Activated CD8-positive, alpha-beta memory T cell treated with anti-CD3 and anti-CD28 coated beads for 48 hours (primary cell): Measurements from ENCODE around the gene CD48.

Source experiments
- DNase-seq, 3 experiments: peaks; one replicate each; pipeline ENCODE4 v3.0.0-alpha.2; 2020; ENCODE audit warnings: low read depth in 2 of 3, low spot score in 2 of 3

CD48 gene

GRCh38 chr1:160711602-160712311 lies at the start of gene CD48:
Gene CD48, minus strand, starts transcription at chr1:160711822. Its CDS starts 59 bp downstream, at chr1:160711763.
- no peak for DNase-seq

GRCh38 chr1:160761046-160761445 lies 49.4 kb upstream of the CD48 start:
- DNase-seq: no peak

DNA sequence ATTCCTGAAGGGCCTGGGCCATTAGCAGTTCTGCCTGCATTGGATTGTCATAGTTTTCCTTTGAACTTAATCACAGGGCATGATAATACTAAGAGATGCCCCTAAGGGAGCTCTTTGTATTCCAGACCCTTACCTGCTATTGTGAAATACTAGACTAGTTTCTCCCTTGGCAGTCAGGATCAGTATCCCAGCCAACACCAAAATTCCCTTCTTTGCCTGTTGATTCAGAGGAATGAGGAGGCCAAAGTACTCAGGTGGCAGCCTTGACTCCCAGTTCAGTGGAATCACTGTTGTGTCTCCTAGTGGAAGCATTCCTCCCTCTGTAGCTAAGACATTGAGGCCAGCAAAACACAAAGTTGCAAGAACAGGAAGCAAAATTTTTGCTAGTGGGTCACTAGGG lies 48.1 kb upstream of the CD48 start:
- no peak for DNase-seq

DNA sequence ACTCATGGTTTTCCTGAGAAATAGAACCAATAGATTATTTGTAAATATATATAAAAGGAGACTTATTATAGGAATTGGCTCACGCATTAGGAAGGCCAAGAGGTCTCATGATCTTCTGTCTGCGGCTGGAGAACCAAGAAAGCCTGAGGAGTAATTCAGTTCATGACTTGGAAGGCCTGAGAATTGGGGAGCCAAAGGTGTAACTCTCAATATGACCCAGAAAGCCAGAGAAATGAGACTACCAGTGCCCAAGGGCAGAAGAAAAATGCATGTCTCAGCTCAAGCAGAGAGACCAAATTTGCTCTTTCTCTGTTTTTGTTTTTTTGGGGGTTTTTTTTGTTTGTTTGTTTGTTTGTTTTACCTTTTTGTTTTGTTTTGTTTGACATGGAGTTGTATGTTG lies 46.9 kb upstream of the CD48 start:
- no peak for DNase-seq

DNA sequence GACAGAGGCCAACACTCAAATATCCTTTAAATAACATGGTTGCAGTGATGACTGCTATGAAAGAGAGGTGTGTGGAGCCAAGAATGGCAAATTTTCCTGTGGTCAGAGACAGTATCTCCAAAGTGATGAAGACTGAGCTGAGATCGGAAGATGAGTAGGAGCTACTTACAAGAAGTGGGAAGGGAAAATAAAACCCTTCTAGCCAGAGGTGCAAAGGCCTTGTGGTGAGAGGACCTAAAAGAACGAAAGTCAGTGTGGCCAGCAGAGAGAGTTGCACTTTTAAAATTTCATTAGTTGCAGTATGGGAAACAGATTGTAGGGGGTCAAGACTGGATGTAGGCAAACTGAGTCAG lies 45.2 kb upstream of the CD48 start:
- no peak for DNase-seq

GRCh38 chr1:160755911-160756848 lies 44.6 kb upstream of the CD48 start:
- no peak for DNase-seq

- no peak for DNase-seq
Observed at GRCh38 chr1:160755461-160755860, 43.8 kb upstream of the CD48 start.

DNA sequence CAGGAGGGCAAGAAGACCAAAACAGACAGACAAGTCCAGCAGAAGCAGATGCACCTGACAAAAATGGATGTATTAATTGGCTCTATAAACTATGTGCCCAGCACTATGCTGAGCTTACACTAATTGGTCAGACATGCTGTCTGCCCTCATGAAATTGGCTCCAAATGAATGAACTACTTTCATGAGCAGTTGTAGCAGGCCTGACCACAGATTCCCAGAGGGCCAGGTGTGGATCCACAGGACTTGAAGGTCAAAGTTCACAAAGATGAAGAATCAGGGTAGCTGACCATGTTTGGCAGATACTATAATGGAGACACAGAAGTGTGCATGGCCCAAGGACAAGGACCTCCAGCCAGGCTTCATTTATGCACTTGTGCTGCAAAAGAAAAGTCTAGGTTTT lies 42.0 kb upstream of the CD48 start:
- no peak for DNase-seq

GRCh38 chr1:160752924-160753323 lies 41.3 kb upstream of the CD48 start:
- DNase-seq: no peak

DNA sequence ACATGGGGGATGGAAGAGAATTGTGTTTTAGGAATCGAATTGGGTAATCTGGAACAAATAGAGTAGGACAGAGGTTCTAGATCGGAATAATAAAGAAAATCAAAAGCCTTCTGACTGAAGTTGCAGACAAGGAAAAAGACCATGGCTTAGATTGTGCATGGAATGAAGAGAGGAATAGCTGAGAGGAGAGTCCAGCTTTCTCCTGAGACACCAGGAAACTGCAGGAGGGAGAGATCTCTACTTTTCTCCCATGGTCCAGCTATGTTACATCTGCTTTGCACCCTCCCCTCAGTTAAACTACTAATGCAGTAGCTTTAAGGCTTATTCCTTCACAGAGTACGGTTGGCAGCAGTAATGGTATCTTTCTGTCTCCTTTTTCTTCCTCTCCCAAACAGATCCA lies 40.8 kb upstream of the CD48 start:
- DNase-seq: no peak

DNA sequence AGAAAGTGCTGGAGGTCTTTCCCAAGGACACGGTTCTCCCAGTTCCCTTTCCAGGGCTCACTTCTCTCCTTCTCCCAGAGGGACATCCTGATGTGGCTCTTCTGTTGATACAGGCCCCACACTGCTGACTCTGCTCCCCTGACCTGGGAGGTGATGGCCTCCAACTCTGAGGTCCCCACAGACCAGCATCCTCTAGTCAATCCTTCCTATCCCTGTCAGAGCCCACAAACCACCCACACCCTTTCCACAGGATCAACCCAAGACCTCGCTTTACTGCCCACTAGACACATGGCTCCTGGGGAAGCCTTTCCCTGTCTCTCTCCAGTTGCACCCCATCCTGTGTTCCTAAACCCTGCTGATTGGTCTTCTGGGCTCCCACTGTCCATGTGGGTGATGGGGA lies 39.0 kb upstream of the CD48 start:
- no peak for DNase-seq

DNA sequence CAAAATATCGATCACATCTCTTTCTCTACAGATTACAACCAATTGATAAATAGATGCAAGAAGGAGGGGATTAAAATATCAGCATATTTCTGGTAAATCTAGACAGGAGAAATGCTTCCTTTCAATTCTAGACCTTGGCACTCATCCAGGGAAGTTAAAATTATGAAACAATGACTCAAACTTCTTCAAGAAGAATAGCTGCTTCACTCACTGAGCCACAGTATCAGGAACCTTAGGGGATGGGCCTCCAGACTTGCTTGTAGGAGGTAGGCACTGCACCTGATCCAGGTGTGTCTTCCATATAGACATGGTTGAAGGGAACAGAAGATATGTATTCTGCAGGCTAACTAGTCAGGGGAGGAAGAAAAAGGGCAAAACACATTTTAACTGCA lies 37.3 kb upstream of the CD48 start:
- no peak for DNase-seq

GRCh38 chr1:160748181-160748877 lies 36.7 kb upstream of the CD48 start:
- DNase-seq: no peak

DNA sequence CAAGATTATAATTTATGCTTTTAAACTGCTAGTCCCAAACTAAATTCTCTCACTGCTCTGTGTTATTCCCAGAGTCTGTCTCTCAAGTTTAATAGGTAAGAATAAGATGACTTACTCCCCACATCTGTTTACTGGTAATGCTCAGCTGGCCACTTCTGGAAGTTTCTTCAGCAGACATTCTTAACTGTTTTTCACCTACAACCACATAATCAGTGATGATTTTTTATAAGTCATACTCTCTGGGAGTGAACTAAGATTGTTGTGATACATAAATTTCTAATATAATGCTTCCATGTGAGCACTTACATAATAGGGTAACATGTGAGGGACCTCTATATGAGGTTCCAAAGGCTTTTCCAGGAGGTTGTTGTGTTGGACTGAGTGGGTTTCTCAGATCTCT lies 36.1 kb upstream of the CD48 start:
- no peak for DNase-seq

GRCh38 chr1:160746836-160747500 lies 35.3 kb upstream of the CD48 start:
- no peak for DNase-seq

- DNase-seq: no peak
Observed at GRCh38 chr1:160745551-160745950, 33.9 kb upstream of the CD48 start.

- DNase-seq: no peak
Observed at GRCh38 chr1:160744852-160745520, 33.4 kb upstream of the CD48 start.

- no peak for DNase-seq
Observed at GRCh38 chr1:160744199-160744851, 32.7 kb upstream of the CD48 start.

DNA sequence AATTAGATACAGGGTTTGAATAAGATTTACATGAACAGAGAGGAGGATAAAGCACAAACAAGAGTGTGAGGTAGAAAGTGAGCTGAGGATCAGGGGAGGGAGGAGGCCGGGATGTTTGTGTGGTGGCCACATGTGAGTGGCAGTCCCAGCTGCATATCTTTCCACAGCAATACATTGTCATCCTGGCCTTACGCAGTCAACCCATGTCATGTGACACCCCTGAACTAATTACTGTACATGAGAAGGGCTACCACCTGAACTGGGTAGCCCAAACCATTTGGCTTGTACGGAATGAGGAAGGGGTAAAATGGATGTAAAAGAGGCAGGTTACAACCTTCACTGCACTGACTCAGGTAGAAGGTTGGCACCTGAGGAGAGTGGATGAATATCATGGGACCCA lies 31.6 kb upstream of the CD48 start:
- DNase-seq: no peak

GRCh38 chr1:160742428-160743127 lies 31.0 kb upstream of the CD48 start:
- no peak for DNase-seq
